Mesothelial cell of epicardium (in vitro differentiated cells): ENCODE measurements around the gene CD160. TPM values are rescaled to one million over a fixed set of nuclear protein-coding genes. Genes with fewer than 3 reads are reported as not detected.
"Not testable (repeated sequence)": the region's sequence is repeated elsewhere in the genome, so short reads cannot be mapped to it uniquely, and the experiment has no call there.

Experiments
- DNase-seq, 2 experiments: peaks; one replicate each; pipeline ENCODE4 v3.0.0; 2021; ENCODE audit warnings: low spot score in 2 of 2; ENCODE audit not compliant: unreplicated experiment in 2 of 2
- H3K27ac Mint-ChIP-seq: 2 replicates; pipeline ENCODE4 v1.8.0; 2021; ENCODE audit warnings: mixed read lengths
- H3K27me3 Mint-ChIP-seq: 2 replicates; pipeline ENCODE4 v1.8.0; 2021; ENCODE audit warnings: low read depth, mixed read lengths
- H3K36me3 Mint-ChIP-seq: 2 replicates; pipeline ENCODE4 v1.8.0; 2021; ENCODE audit warnings: mixed read lengths
- H3K4me1 Mint-ChIP-seq: 2 replicates; pipeline ENCODE4 v1.8.0; 2021; ENCODE audit warnings: mixed read lengths
- H3K4me3 Mint-ChIP-seq: 2 replicates; pipeline ENCODE4 v1.8.0; 2021; ENCODE audit warnings: mild to moderate bottlenecking, moderate library complexity, mixed read lengths
- H3K9me3 Mint-ChIP-seq: 2 replicates; pipeline ENCODE4 v1.8.0; 2021; ENCODE audit warnings: mixed read lengths
- total RNA-seq: library from RNA; stranded (reverse); gene quantifications from 3 replicates; pipeline ENCODE4 v1.2.1, GENCODE V29; 2021
- TF ChIP-seq, protein P1 (sequence below): fragments of 200-600 bp; sonication (generic); IDR thresholded peaks from one replicate; pipeline ENCODE4 v1.5.0; 2021; ENCODE audit warnings: antibody characterized with exemption; ENCODE audit not compliant: unreplicated experiment

Gene CD160
- total RNA-seq, 1 donor from 2014 or later = not detected

GRCh38 chr1:145716641-145717345 is 2.5 kb upstream of the CD160 start:
- no peak overlapping the region for H3K4me3 Mint-ChIP-seq
- H3K27ac Mint-ChIP-seq = no peak overlapping the region
- no peaks in the 10 kb centered on the region for H3K36me3 Mint-ChIP-seq
- H3K4me1 Mint-ChIP-seq = peaks cover 11% of the 10 kb centered on the region
- no peaks in the 10 kb centered on the region for H3K9me3 Mint-ChIP-seq
- no peak for DNase-seq
- TF ChIP-seq, protein P1, sequence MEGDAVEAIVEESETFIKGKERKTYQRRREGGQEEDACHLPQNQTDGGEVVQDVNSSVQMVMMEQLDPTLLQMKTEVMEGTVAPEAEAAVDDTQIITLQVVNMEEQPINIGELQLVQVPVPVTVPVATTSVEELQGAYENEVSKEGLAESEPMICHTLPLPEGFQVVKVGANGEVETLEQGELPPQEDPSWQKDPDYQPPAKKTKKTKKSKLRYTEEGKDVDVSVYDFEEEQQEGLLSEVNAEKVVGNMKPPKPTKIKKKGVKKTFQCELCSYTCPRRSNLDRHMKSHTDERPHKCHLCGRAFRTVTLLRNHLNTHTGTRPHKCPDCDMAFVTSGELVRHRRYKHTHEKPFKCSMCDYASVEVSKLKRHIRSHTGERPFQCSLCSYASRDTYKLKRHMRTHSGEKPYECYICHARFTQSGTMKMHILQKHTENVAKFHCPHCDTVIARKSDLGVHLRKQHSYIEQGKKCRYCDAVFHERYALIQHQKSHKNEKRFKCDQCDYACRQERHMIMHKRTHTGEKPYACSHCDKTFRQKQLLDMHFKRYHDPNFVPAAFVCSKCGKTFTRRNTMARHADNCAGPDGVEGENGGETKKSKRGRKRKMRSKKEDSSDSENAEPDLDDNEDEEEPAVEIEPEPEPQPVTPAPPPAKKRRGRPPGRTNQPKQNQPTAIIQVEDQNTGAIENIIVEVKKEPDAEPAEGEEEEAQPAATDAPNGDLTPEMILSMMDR = no peak
- H3K27me3 Mint-ChIP-seq = peaks cover 9% of the 10 kb centered on the region

DNA sequence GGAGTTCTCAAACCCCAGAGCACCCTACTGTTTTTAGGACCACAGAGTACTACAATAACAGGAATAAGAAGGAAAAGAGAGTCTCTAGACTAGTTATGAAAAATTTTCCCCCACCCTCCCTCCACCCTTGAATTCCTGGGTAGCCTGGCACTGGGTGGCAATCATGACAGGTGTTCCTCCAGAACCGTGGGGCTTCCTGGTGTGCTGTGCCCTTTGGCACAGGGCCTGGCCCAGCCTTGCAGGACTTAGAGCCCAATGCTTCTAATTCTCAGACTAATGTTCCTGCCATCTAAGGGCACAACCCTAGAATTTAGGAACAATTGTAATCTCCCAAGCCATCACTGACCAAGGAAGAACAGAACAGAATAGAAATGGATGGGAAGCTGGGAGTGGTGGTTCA is 1.5 kb upstream of the CD160 start:
- Mint-ChIP-seq H3K36me3 (no peaks in the 10 kb centered on the region), H3K27me3 (peaks cover 10% of the 10 kb centered on the region), H3K9me3 (no peaks in the 10 kb centered on the region), H3K27ac (no peak overlapping the region), H3K4me1 (peaks cover 11% of the 10 kb centered on the region), H3K4me3 (no peak overlapping the region)
- TF ChIP-seq, protein P1 = no peak
- DNase-seq = no peak

DNA sequence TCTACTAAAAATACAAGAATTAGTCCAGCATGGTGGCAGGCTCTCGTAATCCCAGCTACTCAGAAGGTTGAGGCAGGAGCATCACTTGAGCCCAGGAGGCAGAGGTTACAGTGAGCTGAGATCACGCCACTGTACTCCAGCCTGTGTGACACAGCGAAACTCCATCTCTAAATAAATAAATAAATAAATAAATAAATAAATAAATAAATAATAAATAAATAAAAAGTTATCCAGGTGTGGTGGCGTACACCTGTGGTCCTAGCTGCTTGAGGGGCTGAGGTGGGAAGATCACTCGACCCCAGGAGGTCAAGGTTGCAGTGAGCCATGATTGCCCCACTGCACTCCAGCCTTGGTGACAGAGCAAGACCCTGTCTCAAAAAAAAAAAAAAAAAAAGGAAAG is 834 bp upstream of the CD160 start:
- DNase-seq, H3K4me3 Mint-ChIP-seq, H3K36me3 Mint-ChIP-seq, H3K27ac Mint-ChIP-seq, H3K9me3 Mint-ChIP-seq: not testable (repeated sequence)
- peaks cover 13% of the 10 kb centered on the region for H3K27me3 Mint-ChIP-seq
- H3K4me1 Mint-ChIP-seq = peaks cover 11% of the 10 kb centered on the region

DNA sequence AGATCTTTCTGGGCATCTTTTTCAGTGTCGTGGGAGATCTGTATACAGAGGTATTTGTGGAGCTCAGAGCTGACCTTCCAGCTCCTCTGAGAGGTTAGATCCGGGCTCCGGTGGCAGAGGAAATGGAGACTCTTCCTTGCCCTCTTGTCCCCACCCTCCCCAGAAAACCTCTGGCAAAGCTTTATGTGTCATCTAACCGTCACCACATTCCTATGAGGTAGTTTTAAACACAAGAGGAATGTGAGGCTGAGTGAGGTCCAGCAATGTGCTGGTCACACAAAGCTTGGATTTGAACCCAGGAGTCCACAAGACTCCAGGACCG is 1.2 kb downstream of the CD160 start:
- Mint-ChIP-seq H3K27me3 (peaks cover 13% of the 10 kb centered on the region), H3K36me3 (no peaks in the 10 kb centered on the region), H3K27ac (no peak overlapping the region), H3K4me1 (peaks cover 11% of the 10 kb centered on the region), H3K9me3 (no peaks in the 10 kb centered on the region), H3K4me3 (peak overlapping the region; percentile 55)
- TF ChIP-seq, protein P1 = no peak
- DNase-seq = no peak

DNA sequence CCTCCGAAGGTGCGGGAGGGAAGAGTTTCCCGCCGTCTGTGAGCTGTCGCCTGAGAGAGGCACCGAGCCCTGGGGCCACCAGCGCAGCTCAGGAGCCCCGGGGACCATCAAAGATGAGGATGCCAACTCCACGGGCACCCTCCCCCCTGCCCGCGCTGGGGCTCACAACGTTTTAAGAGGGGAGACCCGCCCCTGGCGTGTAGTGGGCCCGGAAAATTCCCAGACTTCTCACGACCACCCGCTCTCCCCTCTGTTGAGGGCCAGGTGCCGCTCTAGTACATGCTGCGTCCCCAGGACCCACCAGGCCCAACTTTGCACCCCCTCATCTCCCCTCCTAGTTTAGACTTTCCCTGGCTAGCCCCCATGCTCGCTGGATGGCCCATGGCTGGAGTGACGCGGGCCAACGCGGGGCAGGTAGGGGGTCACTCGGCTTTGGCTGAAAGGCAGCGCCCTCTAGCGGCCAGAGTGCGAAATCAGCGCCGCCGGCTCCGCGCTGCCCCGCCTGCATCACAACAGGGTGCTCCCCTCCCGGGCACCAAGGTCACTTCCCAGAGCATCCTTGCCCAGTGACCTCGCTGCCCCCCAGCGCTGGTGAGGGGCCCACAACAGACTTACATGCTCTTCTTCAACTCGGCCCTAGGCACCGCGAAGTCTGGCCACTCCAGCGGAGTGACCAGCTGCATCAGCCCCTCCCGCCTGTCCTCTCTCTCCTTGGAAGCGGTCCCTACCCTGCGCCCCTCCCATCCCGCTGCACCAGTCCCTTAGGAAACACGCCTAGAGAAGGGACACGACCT is 1.8 kb downstream of the CD160 start:
- Mint-ChIP-seq H3K4me1 (peaks cover 11% of the 10 kb centered on the region), H3K36me3 (no peaks in the 10 kb centered on the region), H3K4me3 (peak overlapping the region; percentile 55), H3K27me3 (peaks cover 13% of the 10 kb centered on the region), H3K27ac (no peak overlapping the region), H3K9me3 (no peaks in the 10 kb centered on the region)
- TF ChIP-seq, protein P1 = peak; percentile 98
- peak; percentile 51 to 81 for DNase-seq

GRCh38 chr1:145726193-145726592 is 6.9 kb downstream of the CD160 start:
- H3K4me3 Mint-ChIP-seq, DNase-seq, H3K27me3 Mint-ChIP-seq, H3K9me3 Mint-ChIP-seq, H3K27ac Mint-ChIP-seq, H3K36me3 Mint-ChIP-seq, H3K4me1 Mint-ChIP-seq: not testable (repeated sequence)
